HG03045 (cell line): ENCODE data around the gene WSCD1.

Source experiments
- ATAC-seq: cut with Tn5 transposase; IDR thresholded peaks from one replicate; pipeline ENCODE4 v1.9.1; 2021; ENCODE audit warnings: mild to moderate bottlenecking, moderate library complexity; ENCODE audit not compliant: unreplicated experiment

WSCD1 gene

DNA sequence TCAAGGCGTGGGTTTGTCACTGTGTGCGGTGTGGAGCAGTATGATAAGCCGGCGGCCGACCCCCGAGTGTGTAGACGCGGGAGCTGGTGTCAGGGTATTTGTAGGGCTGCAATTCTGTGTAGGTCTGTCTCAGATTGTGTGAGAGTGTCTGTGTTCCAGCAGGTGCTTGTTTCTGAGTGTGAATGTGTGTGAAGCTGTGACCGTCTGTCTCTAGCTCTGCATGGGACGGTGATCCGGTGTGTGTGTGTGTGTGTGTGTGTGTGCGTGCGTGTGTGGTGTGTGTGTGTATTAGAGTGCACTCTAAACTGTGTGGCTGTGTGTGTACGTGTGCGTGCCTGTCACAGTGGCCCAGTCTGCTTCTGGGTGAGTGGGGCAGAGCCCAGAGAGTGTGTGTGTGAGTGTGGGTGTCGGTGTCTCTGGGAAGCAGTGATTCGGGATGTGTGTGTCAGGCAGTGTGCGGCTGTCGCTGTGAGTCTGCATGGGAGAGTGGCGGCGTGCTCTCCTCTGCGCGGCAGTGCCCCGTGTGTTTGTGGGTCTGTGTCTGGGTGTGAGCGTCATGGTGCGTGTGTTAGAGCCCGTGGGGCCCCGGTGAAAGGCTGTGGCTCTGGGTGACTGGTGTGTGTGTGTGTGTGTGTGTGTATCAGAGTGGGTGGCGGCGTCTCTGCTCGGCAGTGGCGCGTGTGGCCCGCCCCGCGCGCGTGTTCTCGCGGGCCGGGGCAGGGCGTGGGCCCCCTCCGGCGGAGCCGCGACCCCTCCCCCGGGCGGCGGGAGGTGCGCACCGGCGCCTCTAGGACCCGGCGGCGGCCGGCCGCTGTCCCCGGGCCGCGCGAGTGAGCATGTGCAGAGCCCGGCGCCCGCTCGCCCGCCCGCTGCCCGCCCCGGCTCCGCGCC is at the start of gene WSCD1:
Gene WSCD1, plus strand, starts transcription at position 841 of the 891 bp plus-strand sequence. CDS start 10,280 bp downstream, outside the sequence.
- ATAC-seq = no peak

DNA sequence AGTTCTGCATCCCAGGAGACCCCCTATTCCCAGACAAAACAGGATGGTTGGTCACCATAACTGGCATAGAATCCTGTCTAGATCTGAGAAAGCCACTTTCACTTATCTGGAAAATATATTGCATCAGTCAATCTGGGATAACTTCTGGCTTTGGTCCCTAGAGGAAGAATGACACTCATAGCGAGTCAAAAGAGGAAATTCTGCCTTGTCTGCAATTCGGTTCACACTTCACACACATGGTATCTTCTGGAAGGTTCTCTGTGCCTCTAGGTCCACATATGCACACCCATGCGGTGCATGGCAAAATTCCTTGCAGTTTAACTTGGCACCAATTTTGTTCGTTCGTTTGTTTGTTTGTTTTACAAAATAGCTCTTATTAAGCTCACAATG is 49.2 kb upstream of the WSCD1 start:
- ATAC-seq = no peak

DNA sequence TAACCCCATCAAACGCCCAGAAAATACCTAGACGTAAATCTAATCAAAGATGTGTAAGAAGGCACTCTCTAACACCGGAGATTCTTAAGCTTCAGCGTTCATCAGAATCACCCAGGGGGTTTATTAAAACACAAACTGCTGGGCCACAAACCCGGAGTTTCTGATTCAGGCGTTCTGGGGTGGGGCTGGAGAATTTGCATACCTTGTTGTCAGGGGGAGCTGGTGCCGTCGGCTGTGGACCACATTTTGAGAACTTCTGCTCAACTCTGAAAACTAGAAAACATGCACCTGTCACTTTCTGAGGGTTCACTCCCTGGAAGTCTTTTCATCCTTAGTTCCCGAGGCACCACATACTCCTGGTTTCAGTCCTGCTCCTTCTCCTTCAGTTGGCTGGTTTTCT is 48.6 kb upstream of the WSCD1 start:
- no peak for ATAC-seq

DNA sequence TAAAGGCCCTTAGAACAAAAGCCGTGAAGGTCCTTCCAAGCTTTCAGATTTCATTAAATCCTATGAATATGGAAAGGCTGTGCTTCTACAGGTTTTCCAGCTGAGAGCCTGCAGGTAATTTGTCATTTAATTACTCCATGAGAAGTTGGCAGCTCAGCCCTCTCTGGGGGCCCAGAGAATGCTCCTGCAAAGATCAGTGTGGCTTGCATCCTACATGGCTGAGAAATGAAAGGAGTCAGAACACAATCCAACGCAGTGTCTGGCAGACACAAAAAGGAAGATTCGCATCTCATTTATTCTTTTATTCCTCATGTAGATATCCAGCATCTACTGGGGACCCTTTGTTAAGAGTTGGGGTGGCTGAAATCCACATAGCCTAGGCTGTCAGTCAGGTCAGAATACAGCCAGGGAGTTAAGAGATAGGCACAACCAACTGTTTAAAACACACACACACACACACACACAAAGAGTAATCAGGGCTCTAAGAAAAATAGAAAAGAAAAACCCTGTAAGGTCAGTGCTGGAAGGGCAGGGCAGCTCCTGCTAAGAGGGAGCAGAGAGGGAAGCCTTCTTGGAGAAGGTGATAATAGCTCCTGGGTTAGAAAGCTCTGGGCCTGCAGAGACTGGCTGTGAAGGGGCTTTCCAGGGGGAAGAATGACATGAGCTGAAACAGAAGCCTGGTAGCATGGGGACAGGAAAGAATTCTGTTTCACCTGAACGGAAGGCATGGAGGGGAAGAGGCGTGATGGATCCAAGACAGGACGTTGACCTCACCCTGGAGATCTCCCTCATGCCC is 46.9 kb upstream of the WSCD1 start:
- no peak for ATAC-seq

DNA sequence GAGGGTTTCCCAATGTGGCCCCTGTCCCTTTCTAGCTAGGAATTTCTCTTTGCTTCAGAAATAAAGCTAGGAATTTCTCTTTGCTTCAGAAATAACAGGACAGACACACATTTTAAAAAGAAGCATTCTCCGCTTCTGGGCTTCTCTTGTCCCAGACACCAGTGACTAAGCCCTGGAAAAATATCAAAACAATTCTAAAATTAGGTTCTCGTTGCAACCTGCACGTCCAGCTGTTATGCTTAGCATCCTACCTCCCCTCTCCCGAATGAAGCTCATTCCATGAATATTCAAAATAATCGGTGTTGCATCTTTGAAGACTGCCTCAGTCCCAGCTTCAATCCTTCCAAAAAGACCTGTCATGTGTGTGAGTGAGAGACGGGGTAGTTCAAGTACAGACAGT is 45.6 kb upstream of the WSCD1 start:
- ATAC-seq = no peak

- ATAC-seq = no peak
Measured at GRCh38 chr17:6027342-6028024, 42.7 kb upstream of the WSCD1 start.

DNA sequence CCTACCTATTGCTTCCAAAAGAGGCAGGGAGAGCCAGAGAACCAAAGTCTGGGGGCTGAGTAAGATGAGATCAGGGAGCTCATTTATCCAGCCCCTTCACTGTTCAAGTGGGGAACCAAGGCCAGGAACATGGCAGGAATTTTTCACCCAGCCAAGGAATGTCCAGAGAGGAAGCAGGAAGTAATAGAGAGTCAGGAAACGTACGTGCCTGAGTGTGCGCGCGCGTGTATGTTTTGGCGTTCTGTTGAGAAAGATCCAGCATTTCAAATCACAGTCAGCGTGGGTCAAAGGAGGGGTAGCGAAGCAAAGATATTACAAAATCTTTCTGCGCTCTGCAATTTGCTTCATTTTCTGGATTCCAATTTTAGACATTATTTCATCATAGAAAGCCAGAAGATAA is 41.9 kb upstream of the WSCD1 start:
- no peak for ATAC-seq

DNA sequence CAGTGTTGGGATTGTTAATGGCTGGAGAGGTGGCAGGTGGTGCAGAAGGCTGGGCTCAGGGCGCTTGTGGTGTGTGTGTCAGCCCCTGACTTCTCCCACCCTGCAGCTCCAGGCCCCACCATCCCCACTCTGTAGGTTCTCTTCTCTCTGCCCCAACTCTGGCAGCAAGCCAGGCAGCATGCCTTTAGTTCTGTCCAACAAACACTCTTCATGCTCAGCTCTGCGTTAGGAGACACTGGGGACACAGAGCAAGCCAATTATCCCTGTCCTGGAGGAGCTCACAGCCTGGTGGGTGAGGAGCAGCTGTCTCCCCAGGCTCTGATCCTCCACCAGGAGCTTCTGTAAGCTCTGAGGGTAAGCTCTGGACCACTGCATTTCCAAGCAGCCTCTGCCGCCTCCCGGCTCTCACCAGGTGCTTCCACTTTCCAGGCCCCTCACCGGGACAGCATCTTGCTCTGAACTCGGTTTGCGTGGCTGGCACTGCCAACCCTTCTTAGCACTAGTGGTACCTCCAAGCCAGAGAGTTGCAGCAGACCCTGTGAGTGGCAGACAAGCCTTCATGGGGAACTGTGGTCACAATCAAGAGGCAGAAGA is 34.3 kb upstream of the WSCD1 start:
- no peak for ATAC-seq

DNA sequence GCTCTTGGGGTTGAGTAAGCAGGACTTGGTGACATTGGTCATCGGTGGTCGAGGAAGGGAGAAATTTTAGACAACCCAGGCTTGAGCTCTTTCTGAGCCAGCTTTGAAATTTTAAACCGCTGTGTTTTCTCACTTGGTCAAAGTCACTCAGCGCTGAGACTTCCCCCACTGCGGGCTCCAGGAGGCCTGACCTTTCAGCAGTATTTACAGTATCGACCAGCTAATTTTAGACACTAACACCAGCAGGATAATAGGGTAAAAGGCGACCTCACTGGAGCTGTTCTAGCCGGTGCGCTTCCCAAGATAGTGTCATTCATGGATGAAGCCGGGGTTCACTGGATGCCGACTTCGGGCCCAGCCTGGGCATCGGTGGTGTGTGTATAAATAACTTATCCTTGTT is 29.7 kb upstream of the WSCD1 start:
- ATAC-seq = no peak

DNA sequence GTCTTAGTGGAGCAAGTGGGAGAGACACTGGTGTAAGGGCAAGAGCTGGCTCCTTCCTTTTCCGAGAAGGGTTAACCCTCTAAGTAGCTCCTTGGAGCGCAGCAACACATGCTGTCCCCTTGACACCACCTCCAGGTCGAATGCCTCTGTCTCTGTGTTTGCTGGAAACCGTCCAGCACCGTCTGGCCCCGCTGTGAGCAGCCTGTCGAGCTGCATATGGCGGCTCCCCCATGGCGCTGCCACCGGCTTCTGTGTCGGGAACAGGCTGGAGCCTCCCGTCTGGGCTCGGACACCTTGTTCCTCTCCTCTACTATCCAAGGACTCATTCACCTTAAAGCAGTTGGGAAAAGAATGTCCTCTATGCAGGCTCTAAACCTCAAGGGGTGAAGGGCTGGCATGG is 28.9 kb upstream of the WSCD1 start:
- no peak for ATAC-seq

GRCh38 chr17:6043405-6043804 is 26.8 kb upstream of the WSCD1 start:
- no peak for ATAC-seq

DNA sequence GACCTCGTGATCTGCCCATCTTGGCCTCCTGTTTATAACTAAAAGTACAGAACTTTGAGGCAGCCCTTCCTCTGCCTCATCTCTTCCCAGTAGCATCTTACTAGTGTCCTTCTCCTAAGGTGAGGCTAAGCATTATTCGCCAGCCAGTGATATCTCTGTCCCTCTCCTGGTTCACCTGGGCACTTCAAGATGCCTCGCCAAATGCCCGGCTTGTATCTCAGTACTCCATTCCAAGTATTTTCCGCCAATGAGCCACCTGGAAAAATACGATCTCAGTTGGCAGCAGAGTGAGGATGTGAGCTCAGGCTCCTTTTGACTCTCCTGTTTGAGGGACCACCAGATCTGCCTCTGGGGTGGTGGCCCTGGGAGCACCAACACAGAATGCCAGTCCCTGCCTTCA is 25.9 kb upstream of the WSCD1 start:
- ATAC-seq = no peak

DNA sequence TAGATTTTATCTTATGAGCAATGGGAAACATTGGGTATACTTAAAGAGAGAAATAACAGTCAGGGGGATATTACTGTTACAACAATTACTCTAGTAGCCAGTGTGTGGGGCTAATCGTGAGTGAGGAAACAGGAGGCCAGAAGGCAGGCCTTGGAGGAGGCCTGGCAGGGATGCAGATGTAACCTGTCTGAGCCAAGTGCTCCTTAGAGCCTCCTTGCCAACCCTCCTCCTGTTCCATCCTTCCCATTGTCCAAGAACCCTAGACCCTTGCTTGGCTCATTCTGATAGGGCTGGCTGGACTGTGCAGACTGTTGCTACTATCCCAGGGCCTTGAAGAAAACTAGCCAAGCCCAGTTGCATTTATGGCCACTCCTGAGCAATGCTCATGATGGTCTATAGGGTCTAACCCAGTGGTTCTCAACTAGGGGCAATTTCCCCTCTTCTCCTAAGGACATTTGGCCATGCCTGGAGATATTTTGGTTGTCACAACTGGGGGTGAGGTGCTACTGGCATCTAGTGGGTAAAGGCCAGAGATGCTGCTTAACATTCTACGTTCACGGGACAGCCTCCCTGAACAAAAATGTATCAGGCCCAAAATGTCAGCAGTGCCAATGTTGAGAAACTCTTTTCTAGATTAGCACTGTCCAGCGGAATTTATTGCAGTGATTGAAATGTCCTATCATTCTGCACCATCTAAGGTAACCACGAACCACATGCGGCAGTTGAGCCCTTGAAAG is 24.4 kb upstream of the WSCD1 start:
- no peak for ATAC-seq

- ATAC-seq = no peak
Measured at GRCh38 chr17:6046431-6046830, 23.7 kb upstream of the WSCD1 start.

DNA sequence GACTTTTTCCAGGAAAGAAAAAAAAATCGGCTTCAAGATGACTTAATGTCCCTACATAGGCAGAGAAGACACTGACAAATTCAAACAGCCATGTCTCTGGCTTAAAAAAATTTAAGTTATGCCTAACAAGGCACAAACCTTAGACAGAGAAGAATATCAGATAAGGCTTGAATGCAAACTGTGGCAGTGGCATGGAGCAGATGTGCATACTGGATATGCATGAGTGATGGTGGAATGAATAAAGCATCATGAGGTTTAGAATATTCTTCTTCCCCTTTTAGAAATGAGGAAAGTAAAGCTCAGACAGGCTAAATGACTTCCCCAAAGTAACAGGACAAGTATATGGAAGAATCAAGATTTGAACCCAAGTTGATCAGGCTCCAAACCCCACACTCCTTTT is 23.2 kb upstream of the WSCD1 start:
- no peak for ATAC-seq

DNA sequence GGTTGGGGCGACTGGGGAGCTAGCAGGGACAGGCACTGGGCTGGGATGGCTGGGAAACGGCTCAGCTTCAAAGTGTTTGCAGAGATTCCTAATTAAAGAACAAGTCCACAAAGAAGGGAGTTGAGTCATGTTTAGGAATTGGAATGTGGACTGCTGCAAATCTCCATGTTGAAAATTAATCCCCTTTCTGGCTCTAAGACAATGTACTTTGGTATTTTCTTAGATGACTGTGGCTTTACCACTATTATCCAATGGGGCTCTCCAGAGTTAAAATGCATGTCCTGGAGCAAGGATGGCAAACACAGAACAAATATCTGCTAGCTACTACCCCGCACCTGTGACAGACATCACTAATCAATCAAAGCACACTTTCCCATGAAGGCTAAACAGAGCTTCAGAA is 22.2 kb upstream of the WSCD1 start:
- ATAC-seq = no peak

- ATAC-seq = no peak
Measured at GRCh38 chr17:6048486-6048885, 21.7 kb upstream of the WSCD1 start.

DNA sequence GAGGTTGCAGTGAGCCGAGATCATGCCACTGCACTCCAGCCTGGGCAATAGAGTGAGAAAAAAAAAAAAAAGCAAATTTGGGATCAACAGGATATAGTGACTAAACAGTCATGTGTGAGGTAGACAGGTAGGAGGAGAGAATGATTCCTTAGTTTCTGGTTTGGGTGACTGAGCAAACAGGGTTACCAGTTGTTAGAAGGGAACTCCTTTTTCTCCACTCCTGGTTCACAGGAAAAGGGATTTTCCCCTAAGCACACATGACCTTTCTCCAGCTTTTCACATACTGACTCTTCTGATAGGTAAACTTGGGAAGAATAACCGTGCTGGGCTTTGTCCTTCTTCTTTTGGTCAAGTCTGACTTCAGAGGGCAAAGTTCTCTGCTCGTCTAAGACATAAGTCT is 17.3 kb upstream of the WSCD1 start:
- no peak for ATAC-seq

DNA sequence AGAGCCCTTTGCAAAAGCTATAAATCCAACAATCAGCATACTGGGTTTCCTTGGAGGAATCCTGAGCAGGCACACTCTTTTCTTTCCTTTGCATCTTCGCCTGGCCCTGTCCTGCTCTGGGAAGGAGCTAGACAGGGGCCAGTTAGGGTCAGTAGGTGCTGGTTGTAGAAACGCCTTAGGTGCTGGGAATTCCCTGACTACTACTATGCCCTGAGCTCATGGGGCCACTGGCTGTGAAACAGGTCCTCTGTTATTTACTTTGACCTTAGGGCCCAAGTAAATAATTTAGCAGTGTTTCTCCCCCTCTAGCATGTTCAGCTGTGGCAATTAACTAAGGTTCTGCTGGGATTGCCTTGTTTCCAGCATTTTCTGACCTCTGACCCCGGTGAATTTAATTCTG is 15.8 kb upstream of the WSCD1 start:
- ATAC-seq = no peak

DNA sequence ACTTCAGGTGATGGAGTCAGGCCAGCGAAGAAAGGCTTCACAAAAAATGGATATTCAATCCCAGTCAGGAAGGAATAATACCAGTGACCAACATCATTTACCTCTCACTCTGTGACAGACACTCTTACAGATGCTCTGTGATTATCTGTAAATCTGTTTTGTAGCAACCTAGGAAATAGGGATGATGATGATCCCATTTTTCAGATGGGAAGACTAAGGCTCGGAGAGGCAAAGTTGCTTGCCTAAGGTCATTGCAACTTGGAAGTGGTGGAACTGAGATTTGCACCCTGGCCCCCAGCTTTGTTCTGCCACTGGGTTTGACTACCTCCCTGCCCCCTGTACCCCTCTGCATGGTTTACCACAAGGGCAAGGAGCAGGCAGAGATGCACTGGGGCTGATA is 14.1 kb upstream of the WSCD1 start:
- no peak for ATAC-seq

DNA sequence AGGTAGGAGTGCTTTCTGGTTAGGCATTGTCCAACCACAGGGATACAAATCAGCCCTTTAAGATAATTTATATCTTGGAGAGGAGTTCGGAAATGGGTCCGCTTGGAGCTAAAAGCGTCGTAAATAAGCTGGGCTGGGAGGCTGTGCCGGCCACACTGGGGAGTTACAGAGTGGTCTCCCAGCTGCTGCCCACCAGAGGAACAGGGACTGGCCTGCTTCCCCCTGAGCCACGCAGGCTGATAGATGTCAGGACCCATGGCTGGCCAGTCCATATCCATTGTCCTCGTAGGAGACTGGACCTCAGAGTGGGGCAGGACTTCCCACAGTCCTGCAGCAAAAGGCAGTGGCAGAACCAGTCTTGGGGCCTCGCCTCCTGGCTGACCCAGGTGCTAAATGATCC is 12.6 kb upstream of the WSCD1 start:
- ATAC-seq = no peak
